ENCODE results near the gene C1QTNF3. TPM values are rescaled to one million over a fixed set of nuclear protein-coding genes. Genes with fewer than 3 reads are reported as not detected.
A peak's percentile ranks its signal among the peaks of the same experiment; 100 is the strongest.

C1QTNF3 gene
- total RNA-seq, 1 experiment from 2014 or later, result 2.1 TPM

GRCh38 chr5:34007621-34008600 lies 35.1 kb downstream of the C1QTNF3 start, which contains the start of gene AMACR (continued):
- no peak for TF ChIP-seq PREB (CRISPR knock-in tag; IDR thresholded peaks at IDR 0.05; ENCODE audit: borderline replicate concordance)
- peak; percentile 66; the same call in 1 of the 2 replicates for TF ChIP-seq ARID4B (CRISPR knock-in tag; IDR thresholded peaks at IDR 0.05; ENCODE audit: borderline replicate concordance)
- no peak for TF ChIP-seq FOXJ3 (CRISPR knock-in tag; IDR thresholded peaks at IDR 0.05; ENCODE audit: borderline replicate concordance)
- TF ChIP-seq CTCF (IDR thresholded peaks at IDR 0.05), result no peak
- TF ChIP-seq ZBTB43 (CRISPR knock-in tag; IDR thresholded peaks at IDR 0.05), result peak; percentile 54; the same call in 1 of the 2 replicates
- no peak for TF ChIP-seq JAZF1 (CRISPR knock-in tag; IDR thresholded peaks at IDR 0.05)
- TF ChIP-seq RELA (CRISPR knock-in tag; IDR thresholded peaks at IDR 0.05; ENCODE audit: borderline replicate concordance), result no peak
- TF ChIP-seq TP53 (CRISPR knock-in tag; IDR thresholded peaks at IDR 0.05), result 0 out of 2 replicates have a peak, but pooled peaks have one; percentile 45
- TF ChIP-seq HMGA2 (CRISPR knock-in tag; IDR thresholded peaks at IDR 0.05), result no peak
- TF ChIP-seq SMAD3 (CRISPR knock-in tag; IDR thresholded peaks at IDR 0.05; ENCODE audit: borderline replicate concordance), result no peak
- peak; percentile 61 for TF ChIP-seq MAX (CRISPR knock-in tag; IDR thresholded peaks at IDR 0.05)
- TF ChIP-seq ELF4 (CRISPR knock-in tag; IDR thresholded peaks at IDR 0.05; ENCODE audit: low read depth), result no peak
- no peak; the same call in 1 of the 2 replicates for TF ChIP-seq MYBL2 (CRISPR knock-in tag; IDR thresholded peaks at IDR 0.05)
- TF ChIP-seq HMGXB4 (CRISPR knock-in tag; IDR thresholded peaks at IDR 0.05), result peak; percentile 78; the same call in 1 of the 2 replicates
- TF ChIP-seq CBFB (CRISPR knock-in tag; IDR thresholded peaks at IDR 0.05; ENCODE audit: low read depth), result no peak
- TF ChIP-seq ZNF317 (CRISPR knock-in tag; IDR thresholded peaks at IDR 0.05; ENCODE audit: borderline replicate concordance, low read depth), result no peak
- no peak; the same call in 1 of the 2 replicates for TF ChIP-seq JUN (CRISPR knock-in tag; IDR thresholded peaks at IDR 0.05)
- TF ChIP-seq ETV6 (CRISPR knock-in tag; IDR thresholded peaks at IDR 0.05), result peak; percentile 92
- 0 out of 2 replicates have a peak, but pooled peaks have one; percentile 76 for TF ChIP-seq KAT7 (CRISPR knock-in tag; IDR thresholded peaks at IDR 0.05; ENCODE audit: borderline replicate concordance)
- TF ChIP-seq EMX1 (CRISPR knock-in tag; IDR thresholded peaks at IDR 0.05), result no peak
- no peak for TF ChIP-seq AR (CRISPR knock-in tag; IDR thresholded peaks at IDR 0.05)
- peak; percentile 51; the same call in 1 of the 2 replicates for TF ChIP-seq ZNF121 (CRISPR knock-in tag; IDR thresholded peaks at IDR 0.05)
- peak; percentile 58; the same call in 1 of the 2 replicates for TF ChIP-seq ATF1 (CRISPR knock-in tag; IDR thresholded peaks at IDR 0.05)
- peak; percentile 14; the same call in 1 of the 2 replicates for TF ChIP-seq GABPB1 (CRISPR knock-in tag; IDR thresholded peaks at IDR 0.05)

All from WTC11 (cell line).